K562 (cell line): ENCODE measurements around the gene KRTAP10-6. TPM values are rescaled to one million over a fixed set of nuclear protein-coding genes. Genes with fewer than 3 reads are reported as not detected.

Source experiments
- ATAC-seq: fragments of 200-7000 bp; cut with Tn5 transposase; 3 replicates; pipeline ENCODE4 v1.9.1; 2020; ENCODE audit warnings: moderate library complexity
- BruUV-seq: library from RNA; stranded (reverse); fragments of 400-500 nt; replicated peaks from 2 replicates; lab custom pipeline; 2021; lab: Mats Ljungman, UMichigan
- CTCF ChIA-PET: fragments of 300-600 bp; formaldehyde crosslinking; extraction: SDS; loops from one replicate; lab custom pipeline; 2021; ENCODE audit warnings: low intra/inter-chr PET ratio; lab: Yijun Ruan, JAX
- POLR2A ChIA-PET: fragments of 300-600, 350-650 bp; sonication (Branson Sonifier 250); formaldehyde crosslinking; extraction: SDS; loops from one replicate; lab custom pipeline; 2021; ENCODE audit warnings: antibody characterized with exemption, inconsistent platforms; lab: Yijun Ruan, JAX
- DNase-seq, 4 experiments: peaks; one replicate each; pipeline versions ENCODE4 v3.0.0 to v3.0.0-alpha.2; 2011 to 2018; ENCODE audit warnings: low spot score in 3 of 4, mixed read lengths in 3 of 4; ENCODE audit errors: extremely low read depth in 1 of 4
- FAIRE-seq: peaks from 2 replicates; lab custom pipeline; 2011; peaks lifted over from hg19 to GRCh38; lab: Jason Lieb, UNC
- H2AFZ ChIP-seq: 2 replicates; pipeline ENCODE4 v1.6.0; 2011; ENCODE audit warnings: low read depth, low read length, control low read depth, inconsistent platforms
- H3K27ac ChIP-seq: fragments of 200-600 bp; 3 replicates; pipeline ENCODE4 v1.8.0; 2011; ENCODE audit warnings: low read depth, mild to moderate bottlenecking, control low read depth, inconsistent platforms, low read length, moderate library complexity, mixed read lengths; ENCODE audit errors: extremely low read depth
- H3K27me3 ChIP-seq, 2 experiments: fragments of 300-600 bp in 1 of 2; 2 replicates in 1 of 2; 3 replicates in 1 of 2; pipeline versions ENCODE4 v1.6.0 to v1.8.0; 2011; ENCODE audit warnings: inconsistent platforms in 2 of 2, low read length in 2 of 2, mild to moderate bottlenecking in 1 of 2, mixed read lengths in 1 of 2, moderate library complexity in 1 of 2; ENCODE audit not compliant: control insufficient read depth in 2 of 2, insufficient read depth in 2 of 2
- H3K36me3 ChIP-seq: fragments of 300-600 bp; 3 replicates; pipeline ENCODE4 v1.8.0; 2011; ENCODE audit warnings: mild to moderate bottlenecking, low read length, inconsistent platforms; ENCODE audit not compliant: control insufficient read depth, insufficient read depth
- H3K4me1 ChIP-seq, 2 experiments: fragments of 200-600 bp in 1 of 2; replicated peaks in 1 of 2; 2 replicates in 1 of 2; 3 replicates in 1 of 2; pipeline versions ENCODE4 v1.5.1 to v1.8.0; 2011; ENCODE audit warnings: inconsistent platforms in 2 of 2, low read length in 2 of 2, mild to moderate bottlenecking in 1 of 2, mixed read lengths in 1 of 2, moderate library complexity in 1 of 2; ENCODE audit not compliant: control insufficient read depth in 2 of 2, insufficient read depth in 2 of 2
- H3K4me2 ChIP-seq: 2 replicates; pipeline ENCODE4 v1.6.1; 2011; ENCODE audit warnings: low read length, control low read depth, inconsistent platforms, mixed read lengths; ENCODE audit not compliant: insufficient read depth
- H3K4me3 ChIP-seq: fragments of 200-600 bp; sonication (generic), shearing (Covaris generic); 2 replicates; pipeline ENCODE4 v1.5.1; 2016; ENCODE audit warnings: control low read depth, inconsistent platforms
- H3K79me2 ChIP-seq: fragments of 200-600 bp; 3 replicates; pipeline ENCODE4 v1.8.0; 2011; ENCODE audit warnings: low read length, inconsistent platforms; ENCODE audit not compliant: control insufficient read depth, insufficient read depth
- H3K9ac ChIP-seq, 2 experiments: 2 replicates each; pipeline versions ENCODE4 v1.6.0 to v1.6.1; 2011; ENCODE audit warnings: low read depth in 2 of 2, low read length in 2 of 2, control low read depth in 1 of 2, inconsistent platforms in 1 of 2, mild to moderate bottlenecking in 1 of 2, mixed read lengths in 1 of 2; ENCODE audit not compliant: insufficient read depth in 1 of 2
- H3K9me1 ChIP-seq: one replicate; pipeline ENCODE4 v1.6.0; 2011; ENCODE audit warnings: inconsistent platforms, mild to moderate bottlenecking, low read length, moderate library complexity; ENCODE audit not compliant: control insufficient read depth, insufficient read depth
- H3K9me3 ChIP-seq: replicated peaks from 2 replicates; pipeline ENCODE4 v1.5.1; 2011; ENCODE audit warnings: low read depth, low read length, inconsistent platforms; ENCODE audit not compliant: control insufficient read depth, insufficient read depth
- H4K20me1 ChIP-seq: replicated peaks from 2 replicates; pipeline ENCODE4 v1.6.1; 2011; ENCODE audit warnings: low read length, inconsistent platforms, mixed read lengths; ENCODE audit not compliant: control insufficient read depth, insufficient read depth
- FOXP1 ChIP-seq: sonication (generic); formaldehyde crosslinking; IDR thresholded peaks from 2 replicates; pipeline ENCODE4 v1.8.0; 2022; ENCODE audit warnings: mild to moderate bottlenecking, missing genetic modification reagents
- ILF3 ChIP-seq: fragments of 450-650 bp; IDR thresholded peaks from 2 replicates; pipeline ENCODE4 v1.6.1; 2018; ENCODE audit warnings: antibody characterized with exemption, mild to moderate bottlenecking, moderate library complexity, borderline replicate concordance
- KLF6 ChIP-seq: fragments of 250-450 bp; sonication (Bioruptor Pico); IDR thresholded peaks from 2 replicates; pipeline ENCODE4 v1.4.0; 2020; ENCODE audit warnings: mild to moderate bottlenecking, moderate library complexity, borderline replicate concordance
- MNT ChIP-seq, 2 experiments: fragments of 450-650 bp; conservative IDR thresholded peaks; 2 replicates each; pipeline ENCODE4 v1.6.1; 2017; ENCODE audit warnings: mild to moderate bottlenecking in 2 of 2, moderate library complexity in 2 of 2
- MYBL2 ChIP-seq, 2 experiments: fragments of 450-650 bp in 1 of 2; sonication (generic) in 1 of 2; formaldehyde crosslinking in 1 of 2; IDR thresholded peaks; 2 replicates each; pipeline versions ENCODE4 v1.6.1 to v1.8.1; 2017 to 2022; ENCODE audit warnings: borderline replicate concordance in 1 of 2, inconsistent platforms in 1 of 2, low read depth in 1 of 2, mild to moderate bottlenecking in 1 of 2, missing genetic modification reagents in 1 of 2, moderate library complexity in 1 of 2
- NONO ChIP-seq, 2 experiments: fragments of 200-400 bp in 1 of 2; fragments of 450-650 bp in 1 of 2; formaldehyde crosslinking in 1 of 2; IDR thresholded peaks; 2 replicates each; pipeline ENCODE4 v1.6.1; 2017; ENCODE audit warnings: low read depth in 2 of 2, mild to moderate bottlenecking in 2 of 2, moderate library complexity in 2 of 2, low read length in 1 of 2
- RBFOX2 ChIP-seq: fragments of 200-400 bp; formaldehyde crosslinking; IDR thresholded peaks from 2 replicates; pipeline ENCODE4 v1.6.1; 2017; ENCODE audit warnings: low read depth, mild to moderate bottlenecking, low read length, moderate library complexity
- SAFB2 ChIP-seq: fragments of 200-400 bp; formaldehyde crosslinking; IDR thresholded peaks from 2 replicates; pipeline ENCODE4 v1.6.1; 2018; ENCODE audit warnings: borderline replicate concordance, low read length, low read depth, moderate library complexity; ENCODE audit not compliant: severe bottlenecking
- USF2 ChIP-seq: sonication (generic); formaldehyde crosslinking; IDR thresholded peaks from 2 replicates; pipeline ENCODE4 v1.5.0; 2020; ENCODE audit warnings: missing genetic modification reagents
- ZBTB49 ChIP-seq: sonication (generic); formaldehyde crosslinking; IDR thresholded peaks from 2 replicates; pipeline ENCODE4 v1.8.0; 2022; ENCODE audit warnings: missing genetic modification reagents, mild to moderate bottlenecking, borderline replicate concordance
- ZNF12 ChIP-seq: sonication (generic); formaldehyde crosslinking; IDR thresholded peaks from 2 replicates; pipeline ENCODE4 v1.4.0; 2020; ENCODE audit warnings: mild to moderate bottlenecking, missing genetic modification reagents
- ZNF24 ChIP-seq: fragments of 450-650 bp; IDR thresholded peaks from 2 replicates; pipeline ENCODE4 v1.6.1; 2016
- WGBS: fragments of 100-300 bp; shearing (Covaris generic); methylation state at CpG from one replicate; pipeline ENCODE4 v1.1.6; 2016; ENCODE audit warnings: low coverage, mixed read lengths; ENCODE audit not compliant: insufficient coverage; ENCODE audit errors: missing lambda C conversion rate; 5-methylcytosine and 5-hydroxymethylcytosine counted together
- in situ Hi-C: fragments of 300-500 bp; cut with MboI; formaldehyde crosslinking; loops from 4 replicates; pipeline ENCODE4 v1.15.0; 2018; ENCODE audit warnings: inconsistent platforms, mixed read lengths
- intact Hi-C: fragments of 100-400 bp; cut with micrococcal nuclease; formaldehyde crosslinking; loops from 2 replicates; pipeline ENCODE4 v1.14.2; 2022
- polyA plus RNA-seq, 8 experiments: library from polyadenylated mRNA; depleted of rRNA in 4 of 8; stranded (reverse) in 5 of 8; unstranded in 3 of 8; fragments of >200 nt; fragmentation: Nextera tagmentation in 2 of 8; fragmentation: Illumina TruSeq in 1 of 8; extraction: Ambion mirVana in 2 of 8; extraction: Trizol in 1 of 8; gene quantifications; 2 replicates each; pipeline versions ENCODE4 v1.2.1 to v1.2.3, GENCODE V29; 2011 to 2014; ENCODE audit warnings: inconsistent platforms in 1 of 8, missing spikeins in 1 of 8
- total RNA-seq, 7 experiments: library from RNA; depleted of rRNA in 6 of 7; stranded (reverse); fragments of >200 nt in 6 of 7; fragmentation: Illumina TruSeq in 2 of 7; extraction: Trizol in 2 of 7; gene quantifications; 2 replicates each; pipeline versions ENCODE4 v1.2.1 to v1.2.3, GENCODE V29; 2011 to 2021; ENCODE audit warnings: low replicate concordance in 1 of 7

KRTAP10-6 gene
- total and polyA plus RNA-seq, 9 of the 15 experiments (the other 6 are each of a cell fraction or from before 2014, with no cell fraction given), result not detected

- no peak for TF ChIP-seq ZBTB49
- no peak for TF ChIP-seq RBFOX2
- no peak for TF ChIP-seq KLF6
- no peak for TF ChIP-seq ZNF24
These were observed 22.3 kb downstream of the KRTAP10-6 start (continued) for GRCh38 chr21:44569861-44570517.

GRCh38 chr21:44568667-44569556, 23.4 kb downstream of the KRTAP10-6 start:
- Histone ChIP-seq H3K4me3 (no peak overlapping the region), H3K9ac (no peak overlapping the region), H3K79me2 (no peaks in the 10 kb centered on the region), H2AFZ (peak overlapping the region; percentile 49; the same call in 1 of the 2 replicates), H3K4me1 (peaks cover 0 to 20% of the 10 kb centered on the region in 2 experiments; a peak in 1 of 5 replicates), H4K20me1 (no peaks in the 10 kb centered on the region), H3K4me2 (peak overlapping the region; percentile 8; the same call in 1 of the 2 replicates), H3K27me3 (peaks cover 20 to 34% of the 10 kb centered on the region in 2 experiments; a peak in 3 of 5 replicates), H3K36me3 (no peaks in the 10 kb centered on the region), H3K9me3 (no peaks in the 10 kb centered on the region), H3K27ac (no peak overlapping the region), H3K9me1 (no peaks in the 10 kb centered on the region)
- DNase-seq, result peak in 3 of 4 experiments; percentile 37 to 41 (median 38)
- peak; percentile 70 for ATAC-seq
- POLR2A ChIA-PET, result interaction anchor here (0.6 kb wide), 1 partner anchor 42 kb away, joined by 3 read pairs; no protein-coding TSS in a partner anchor
- no TSS peak for BruUV-seq
- intact Hi-C loops, result no loop called here
- CTCF ChIA-PET, result no interaction called here
- no peak for FAIRE-seq
- in situ Hi-C loops, result no loop called here
- 4% methylated on average over 27 of the region's 27 CpGs for WGBS
- TF ChIP-seq SAFB2 (no peak), NONO (IDR thresholded peaks at IDR 0.05; ENCODE audit: low read depth in 2 of 2, low read length in 1 of 2) (no peak), MYBL2 (IDR thresholded peaks at IDR 0.05; ENCODE audit: low read depth) (no peak), MYBL2 (CRISPR knock-in tag; IDR thresholded peaks at IDR 0.05; ENCODE audit: borderline replicate concordance) (no peak), FOXP1 (CRISPR knock-in tag) (no peak), MNT (conservative IDR thresholded peaks at IDR 0.05) (0 out of 4 replicates have a peak, but pooled peaks of 1 of the 2 experiments have one; percentile 17), ILF3 (no peak), USF2 (CRISPR knock-in tag) (0 out of 2 replicates have a peak, but pooled peaks have one; percentile 21), ZNF12 (CRISPR knock-in tag) (no peak)
